ENCODE measurements around the gene SRGAP1. TPM values are rescaled to one million over a fixed set of nuclear protein-coding genes. Genes with fewer than 3 reads are reported as not detected.

Gene SRGAP1
- polyA plus RNA-seq, 1 donor (not counting 4 experiments of a cell fraction or from before 2014, with no cell fraction given), result 4.5 TPM

DNA sequence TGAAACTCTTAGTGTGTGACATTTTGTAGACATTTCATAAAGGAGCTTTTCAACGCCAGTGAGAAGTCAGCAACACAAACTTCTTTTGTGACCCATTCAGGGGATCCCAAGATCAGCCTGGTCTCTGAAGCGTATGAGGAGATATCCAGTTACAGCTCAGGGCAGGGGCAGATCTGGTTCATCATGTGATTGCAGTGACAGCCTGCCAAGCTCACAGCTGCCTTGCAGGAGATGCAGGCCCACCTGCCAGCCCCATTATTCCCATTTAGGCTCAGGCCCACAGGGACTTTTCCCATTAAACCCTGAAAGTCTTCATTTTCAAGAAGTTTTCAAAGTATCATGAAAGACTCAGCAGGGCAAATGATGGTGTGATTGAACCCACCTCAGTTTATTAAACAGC is 38.3 kb downstream of the SRGAP1 start:
- Histone ChIP-seq H2AFZ (ENCODE audit: control insufficient read depth, low read length) (no peak overlapping the region), H3K27ac (ENCODE audit: control insufficient read depth, insufficient read depth, low read length) (no peak overlapping the region), H3K9me1 (ENCODE audit: control insufficient read depth, extremely low read depth, insufficient read depth, low read length) (no peaks in the 10 kb centered on the region), H3K4me2 (ENCODE audit: control insufficient read depth, extremely low read depth, insufficient read depth, low read depth, low read length) (no peak overlapping the region), H3K4me3 (ENCODE audit: control insufficient read depth in 2 of 3, extremely low read depth in 1 of 3, insufficient read depth in 2 of 3, low read depth in 1 of 3, low read length in 3 of 3) (no peak overlapping the region), H3K4me1 (ENCODE audit: control insufficient read depth, extremely low read depth, insufficient read depth, low read length) (peaks cover 5% of the 10 kb centered on the region), H3K9ac (ENCODE audit: control insufficient read depth, extremely low read depth, insufficient read depth, low read length) (no peak overlapping the region), H3K9me3 (ENCODE audit: control insufficient read depth, low read depth, low read length) (no peaks in the 10 kb centered on the region), H3K27me3 (ENCODE audit: control insufficient read depth, extremely low read depth, insufficient read depth, low read length) (no peaks in the 10 kb centered on the region), H4K20me1 (ENCODE audit: control insufficient read depth, extremely low read depth, insufficient read depth, low read length) (no peaks in the 10 kb centered on the region), H3K79me2 (ENCODE audit: control insufficient read depth, insufficient read depth, low read length) (peaks cover 46% of the 10 kb centered on the region), H3K36me3 (ENCODE audit: control insufficient read depth in 2 of 2, extremely low read depth in 1 of 2, insufficient read depth in 2 of 2, low read length in 2 of 2) (no peaks in the 10 kb centered on the region)
- no peak for TF ChIP-seq EZH2 (IDR thresholded peaks at IDR 0.05; ENCODE audit: low read length)
- TF ChIP-seq, protein P1, sequence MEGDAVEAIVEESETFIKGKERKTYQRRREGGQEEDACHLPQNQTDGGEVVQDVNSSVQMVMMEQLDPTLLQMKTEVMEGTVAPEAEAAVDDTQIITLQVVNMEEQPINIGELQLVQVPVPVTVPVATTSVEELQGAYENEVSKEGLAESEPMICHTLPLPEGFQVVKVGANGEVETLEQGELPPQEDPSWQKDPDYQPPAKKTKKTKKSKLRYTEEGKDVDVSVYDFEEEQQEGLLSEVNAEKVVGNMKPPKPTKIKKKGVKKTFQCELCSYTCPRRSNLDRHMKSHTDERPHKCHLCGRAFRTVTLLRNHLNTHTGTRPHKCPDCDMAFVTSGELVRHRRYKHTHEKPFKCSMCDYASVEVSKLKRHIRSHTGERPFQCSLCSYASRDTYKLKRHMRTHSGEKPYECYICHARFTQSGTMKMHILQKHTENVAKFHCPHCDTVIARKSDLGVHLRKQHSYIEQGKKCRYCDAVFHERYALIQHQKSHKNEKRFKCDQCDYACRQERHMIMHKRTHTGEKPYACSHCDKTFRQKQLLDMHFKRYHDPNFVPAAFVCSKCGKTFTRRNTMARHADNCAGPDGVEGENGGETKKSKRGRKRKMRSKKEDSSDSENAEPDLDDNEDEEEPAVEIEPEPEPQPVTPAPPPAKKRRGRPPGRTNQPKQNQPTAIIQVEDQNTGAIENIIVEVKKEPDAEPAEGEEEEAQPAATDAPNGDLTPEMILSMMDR (optimal IDR thresholded peaks at IDR 0.05 in 1 of 3, IDR thresholded peaks at IDR 0.05 in 1 of 3, conservative IDR thresholded peaks at IDR 0.05 in 1 of 3; ENCODE audit: extremely low read depth in 1 of 3, insufficient read depth in 2 of 3, low read length in 3 of 3), result no peak
- FAIRE-seq (no peak), DNase-seq (ENCODE audit: low read depth, low spot score) (no peak)
- dilution Hi-C loops (cut with MboI; ENCODE audit: extremely low pct_ligation_motif_present, low sequenced_read_pairs), result no loop called here

DNA sequence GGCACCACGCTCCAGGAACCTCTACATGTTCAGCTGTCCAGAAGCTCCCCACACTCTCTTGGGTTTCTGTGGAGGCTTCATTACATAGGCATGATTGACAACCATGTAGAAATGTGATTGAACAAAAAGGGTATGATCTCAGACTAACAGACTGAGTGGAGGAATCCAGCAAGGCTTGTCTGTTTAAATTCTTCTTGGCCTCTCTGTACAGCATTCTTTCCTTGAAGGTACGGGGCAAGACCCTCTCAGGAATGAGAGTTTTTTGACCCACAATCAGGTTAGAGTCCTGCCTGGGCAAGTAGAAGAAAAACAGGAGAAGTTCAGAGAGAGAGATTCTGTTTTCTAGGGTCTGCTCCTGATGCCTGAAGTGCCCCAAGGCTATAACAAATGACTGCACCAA is 40.9 kb downstream of the SRGAP1 start:
- TF ChIP-seq, protein P1 (optimal IDR thresholded peaks at IDR 0.05 in 1 of 3, IDR thresholded peaks at IDR 0.05 in 1 of 3, conservative IDR thresholded peaks at IDR 0.05 in 1 of 3; ENCODE audit: extremely low read depth in 1 of 3, insufficient read depth in 2 of 3, low read length in 3 of 3), result no peak
- no peak for TF ChIP-seq EZH2 (IDR thresholded peaks at IDR 0.05; ENCODE audit: low read length)
- H3K9ac ChIP-seq (ENCODE audit: control insufficient read depth, extremely low read depth, insufficient read depth, low read length), result no peak overlapping the region
- no peak overlapping the region for H3K4me3 ChIP-seq (ENCODE audit: control insufficient read depth in 2 of 3, extremely low read depth in 1 of 3, insufficient read depth in 2 of 3, low read depth in 1 of 3, low read length in 3 of 3)
- DNase-seq (ENCODE audit: low read depth, low spot score) (no peak), FAIRE-seq (no peak)
- peaks cover 37% of the 10 kb centered on the region for H3K79me2 ChIP-seq (ENCODE audit: control insufficient read depth, insufficient read depth, low read length)
- peaks cover 5% of the 10 kb centered on the region for H4K20me1 ChIP-seq (ENCODE audit: control insufficient read depth, extremely low read depth, insufficient read depth, low read length)
- no peak overlapping the region for H3K4me2 ChIP-seq (ENCODE audit: control insufficient read depth, extremely low read depth, insufficient read depth, low read depth, low read length)
- H3K27ac ChIP-seq (ENCODE audit: control insufficient read depth, insufficient read depth, low read length), result no peak overlapping the region
- peaks cover 11% of the 10 kb centered on the region for H3K4me1 ChIP-seq (ENCODE audit: control insufficient read depth, extremely low read depth, insufficient read depth, low read length)
- dilution Hi-C loops (cut with MboI; ENCODE audit: extremely low pct_ligation_motif_present, low sequenced_read_pairs), result no loop called here
- H3K27me3 ChIP-seq (ENCODE audit: control insufficient read depth, extremely low read depth, insufficient read depth, low read length), result no peaks in the 10 kb centered on the region
- H2AFZ ChIP-seq (ENCODE audit: control insufficient read depth, low read length), result no peak overlapping the region
- no peaks in the 10 kb centered on the region for H3K9me3 ChIP-seq (ENCODE audit: control insufficient read depth, low read depth, low read length)
- peaks cover 6% of the 10 kb centered on the region for H3K9me1 ChIP-seq (ENCODE audit: control insufficient read depth, extremely low read depth, insufficient read depth, low read length)
- no peaks in the 10 kb centered on the region for H3K36me3 ChIP-seq (ENCODE audit: control insufficient read depth in 2 of 2, extremely low read depth in 1 of 2, insufficient read depth in 2 of 2, low read length in 2 of 2)
